K562 (cell line): ENCODE data around the gene MBD5. TPM values are rescaled to one million over a fixed set of nuclear protein-coding genes. Genes with fewer than 3 reads are reported as not detected.
A peak's percentile ranks its signal among the peaks of the same experiment; 100 is the strongest.

Experiments
- ATAC-seq: fragments of 200-7000 bp; cut with Tn5 transposase; 3 replicates; pipeline ENCODE4 v1.9.1; 2020; ENCODE audit warnings: moderate library complexity
- BruUV-seq: library from RNA; stranded (reverse); fragments of 400-500 nt; replicated peaks from 2 replicates; lab custom pipeline; 2021; lab: Mats Ljungman, UMichigan
- CTCF ChIA-PET: fragments of 300-600 bp; formaldehyde crosslinking; extraction: SDS; loops from one replicate; lab custom pipeline; 2021; ENCODE audit warnings: low intra/inter-chr PET ratio; lab: Yijun Ruan, JAX
- POLR2A ChIA-PET: fragments of 300-600, 350-650 bp; sonication (Branson Sonifier 250); formaldehyde crosslinking; extraction: SDS; loops from one replicate; lab custom pipeline; 2021; ENCODE audit warnings: antibody characterized with exemption, inconsistent platforms; lab: Yijun Ruan, JAX
- DNase-seq, 4 experiments: peaks; one replicate each; pipeline versions ENCODE4 v3.0.0 to v3.0.0-alpha.2; 2011 to 2018; ENCODE audit warnings: low spot score in 3 of 4, mixed read lengths in 3 of 4; ENCODE audit errors: extremely low read depth in 1 of 4
- FAIRE-seq: peaks from 2 replicates; lab custom pipeline; 2011; peaks lifted over from hg19 to GRCh38; lab: Jason Lieb, UNC
- H2AFZ ChIP-seq: 2 replicates; pipeline ENCODE4 v1.6.0; 2011; ENCODE audit warnings: low read depth, low read length, control low read depth, inconsistent platforms
- H3K27ac ChIP-seq: fragments of 200-600 bp; 3 replicates; pipeline ENCODE4 v1.8.0; 2011; ENCODE audit warnings: low read depth, mild to moderate bottlenecking, control low read depth, inconsistent platforms, low read length, moderate library complexity, mixed read lengths; ENCODE audit errors: extremely low read depth
- H3K27me3 ChIP-seq, 2 experiments: fragments of 300-600 bp in 1 of 2; 2 replicates in 1 of 2; 3 replicates in 1 of 2; pipeline versions ENCODE4 v1.6.0 to v1.8.0; 2011; ENCODE audit warnings: inconsistent platforms in 2 of 2, low read length in 2 of 2, mild to moderate bottlenecking in 1 of 2, mixed read lengths in 1 of 2, moderate library complexity in 1 of 2; ENCODE audit not compliant: control insufficient read depth in 2 of 2, insufficient read depth in 2 of 2
- H3K36me3 ChIP-seq: fragments of 300-600 bp; 3 replicates; pipeline ENCODE4 v1.8.0; 2011; ENCODE audit warnings: mild to moderate bottlenecking, low read length, inconsistent platforms; ENCODE audit not compliant: control insufficient read depth, insufficient read depth
- H3K4me1 ChIP-seq, 2 experiments: fragments of 200-600 bp in 1 of 2; replicated peaks in 1 of 2; 2 replicates in 1 of 2; 3 replicates in 1 of 2; pipeline versions ENCODE4 v1.5.1 to v1.8.0; 2011; ENCODE audit warnings: inconsistent platforms in 2 of 2, low read length in 2 of 2, mild to moderate bottlenecking in 1 of 2, mixed read lengths in 1 of 2, moderate library complexity in 1 of 2; ENCODE audit not compliant: control insufficient read depth in 2 of 2, insufficient read depth in 2 of 2
- H3K4me2 ChIP-seq: 2 replicates; pipeline ENCODE4 v1.6.1; 2011; ENCODE audit warnings: low read length, control low read depth, inconsistent platforms, mixed read lengths; ENCODE audit not compliant: insufficient read depth
- H3K4me3 ChIP-seq: fragments of 200-600 bp; sonication (generic), shearing (Covaris generic); 2 replicates; pipeline ENCODE4 v1.5.1; 2016; ENCODE audit warnings: control low read depth, inconsistent platforms
- H3K79me2 ChIP-seq: fragments of 200-600 bp; 3 replicates; pipeline ENCODE4 v1.8.0; 2011; ENCODE audit warnings: low read length, inconsistent platforms; ENCODE audit not compliant: control insufficient read depth, insufficient read depth
- H3K9ac ChIP-seq, 2 experiments: 2 replicates each; pipeline versions ENCODE4 v1.6.0 to v1.6.1; 2011; ENCODE audit warnings: low read depth in 2 of 2, low read length in 2 of 2, control low read depth in 1 of 2, inconsistent platforms in 1 of 2, mild to moderate bottlenecking in 1 of 2, mixed read lengths in 1 of 2; ENCODE audit not compliant: insufficient read depth in 1 of 2
- H3K9me1 ChIP-seq: one replicate; pipeline ENCODE4 v1.6.0; 2011; ENCODE audit warnings: inconsistent platforms, mild to moderate bottlenecking, low read length, moderate library complexity; ENCODE audit not compliant: control insufficient read depth, insufficient read depth
- H3K9me3 ChIP-seq: replicated peaks from 2 replicates; pipeline ENCODE4 v1.5.1; 2011; ENCODE audit warnings: low read depth, low read length, inconsistent platforms; ENCODE audit not compliant: control insufficient read depth, insufficient read depth
- H4K20me1 ChIP-seq: replicated peaks from 2 replicates; pipeline ENCODE4 v1.6.1; 2011; ENCODE audit warnings: low read length, inconsistent platforms, mixed read lengths; ENCODE audit not compliant: control insufficient read depth, insufficient read depth
- MAFG ChIP-seq: fragments of 450-650 bp; conservative IDR thresholded peaks from 2 replicates; pipeline ENCODE4 v1.6.1; 2016; ENCODE audit warnings: missing genetic modification characterization, missing compliant biosample characterization
- NUFIP1 ChIP-seq: fragments of 450-650 bp; IDR thresholded peaks from 2 replicates; pipeline ENCODE4 v1.6.1; 2018; ENCODE audit not compliant: partially characterized antibody
- RUNX1 ChIP-seq: sonication (generic); IDR thresholded peaks from 2 replicates; pipeline ENCODE4 v1.6.1; 2016; ENCODE audit warnings: antibody characterized with exemption, low read depth
- THAP12 ChIP-seq: fragments of 250-450 bp; sonication (Bioruptor Pico); IDR thresholded peaks from 2 replicates; pipeline ENCODE4 v1.9.0; 2021; ENCODE audit warnings: mild to moderate bottlenecking, inconsistent platforms
- ZNF316 ChIP-seq: fragments of 450-650 bp; IDR thresholded peaks from 2 replicates; pipeline ENCODE4 v1.6.1; 2016
- ZNF507 ChIP-seq: conservative IDR thresholded peaks from 2 replicates; pipeline ENCODE4 v1.6.1; 2017; ENCODE audit warnings: missing genetic modification characterization, missing compliant biosample characterization
- in situ Hi-C: fragments of 300-500 bp; cut with MboI; formaldehyde crosslinking; loops from 4 replicates; pipeline ENCODE4 v1.15.0; 2018; ENCODE audit warnings: inconsistent platforms, mixed read lengths
- intact Hi-C: fragments of 100-400 bp; cut with micrococcal nuclease; formaldehyde crosslinking; loops from 2 replicates; pipeline ENCODE4 v1.14.2; 2022
- polyA plus RNA-seq, 8 experiments: library from polyadenylated mRNA; depleted of rRNA in 4 of 8; stranded (reverse) in 5 of 8; unstranded in 3 of 8; fragments of >200 nt; fragmentation: Nextera tagmentation in 2 of 8; fragmentation: Illumina TruSeq in 1 of 8; extraction: Ambion mirVana in 2 of 8; extraction: Trizol in 1 of 8; gene quantifications; 2 replicates each; pipeline versions ENCODE4 v1.2.1 to v1.2.3, GENCODE V29; 2011 to 2014; ENCODE audit warnings: inconsistent platforms in 1 of 8, missing spikeins in 1 of 8
- total RNA-seq, 7 experiments: library from RNA; depleted of rRNA in 6 of 7; stranded (reverse); fragments of >200 nt in 6 of 7; fragmentation: Illumina TruSeq in 2 of 7; extraction: Trizol in 2 of 7; gene quantifications; 2 replicates each; pipeline versions ENCODE4 v1.2.1 to v1.2.3, GENCODE V29; 2011 to 2021; ENCODE audit warnings: low replicate concordance in 1 of 7

The MBD5 gene
- total and polyA plus RNA-seq, 9 of the 15 experiments (the other 6 are each of a cell fraction or from before 2014, with no cell fraction given): 3.4 to 14.5 (median 9.0) TPM

- H3K9ac ChIP-seq: no peak overlapping the region
- H3K4me1 ChIP-seq: no peaks in the 10 kb centered on the region
- no peaks in the 10 kb centered on the region for H4K20me1 ChIP-seq
- no peaks in the 10 kb centered on the region for H3K27me3 ChIP-seq
- H3K9me3 ChIP-seq: no peaks in the 10 kb centered on the region
- H3K9me1 ChIP-seq: no peaks in the 10 kb centered on the region
- ATAC-seq (no peak), FAIRE-seq (no peak), DNase-seq (no peak)
- no peak overlapping the region for H3K27ac ChIP-seq
- no TSS peak for BruUV-seq
- no peak overlapping the region for H2AFZ ChIP-seq
- H3K36me3 ChIP-seq: no peaks in the 10 kb centered on the region
- in situ Hi-C loops: no loop called here
- H3K4me3 ChIP-seq: no peak overlapping the region
- no peak overlapping the region for H3K4me2 ChIP-seq
- ChIA-PET CTCF (no interaction called here), POLR2A (no interaction called here)
- TF ChIP-seq NUFIP1 (no peak), ZNF507 (tag) (peak; percentile 89), RUNX1 (no peak), ZNF316 (peak; percentile 61), MAFG (tag) (0 out of 2 replicates have a peak, but pooled peaks have one; percentile 27), THAP12 (CRISPR knock-in tag) (no peak)
- H3K79me2 ChIP-seq: no peaks in the 10 kb centered on the region
- intact Hi-C loops: no loop called here
Measured at GRCh38 chr2:148106331-148106730, 85.4 kb downstream of the MBD5 start.
